Ishikawa (cell line): ENCODE results near the gene CALR.

Source experiments
- CEBPB ChIP-seq: IDR thresholded peaks from 2 replicates; pipeline ENCODE4 v1.6.1; 2012
- CREB1 ChIP-seq: IDR thresholded peaks from 2 replicates; pipeline ENCODE4 v1.6.1; 2012; ENCODE audit warnings: low read depth
- EGR1 ChIP-seq: IDR thresholded peaks from 2 replicates; pipeline ENCODE4 v1.6.1; 2012
- EP300 ChIP-seq: IDR thresholded peaks from 2 replicates; pipeline ENCODE4 v1.6.1; 2012; ENCODE audit warnings: borderline replicate concordance
- FOXM1 ChIP-seq: IDR thresholded peaks from 2 replicates; pipeline ENCODE4 v1.6.1; 2012; ENCODE audit warnings: low read depth, borderline replicate concordance
- MAX ChIP-seq: IDR thresholded peaks from 2 replicates; pipeline ENCODE4 v1.6.1; 2012
- NFIC ChIP-seq: IDR thresholded peaks from 2 replicates; pipeline ENCODE4 v1.6.1; 2012
- RAD21 ChIP-seq: IDR thresholded peaks from 2 replicates; pipeline ENCODE4 v1.6.1; 2012; ENCODE audit warnings: low read depth
- REST ChIP-seq: IDR thresholded peaks from 2 replicates; pipeline ENCODE4 v1.6.1; 2012; ENCODE audit warnings: low read depth, mild to moderate bottlenecking
- TAF1 ChIP-seq: IDR thresholded peaks from 2 replicates; pipeline ENCODE4 v1.6.1; 2012; ENCODE audit warnings: low read depth, mild to moderate bottlenecking
- TCF12 ChIP-seq: IDR thresholded peaks from 2 replicates; pipeline ENCODE4 v1.6.1; 2012; ENCODE audit warnings: low read depth
- TEAD4 ChIP-seq: IDR thresholded peaks from 2 replicates; pipeline ENCODE4 v1.6.1; 2012
- YY1 ChIP-seq: IDR thresholded peaks from 2 replicates; pipeline ENCODE4 v1.6.1; 2012; ENCODE audit warnings: low read depth
- ZBTB7A ChIP-seq: IDR thresholded peaks from 2 replicates; pipeline ENCODE4 v1.6.1; 2012; ENCODE audit warnings: low read depth
- TF ChIP-seq, protein P1 (sequence below): IDR thresholded peaks from 2 replicates; pipeline ENCODE4 v1.6.1; 2012

The CALR gene

DNA sequence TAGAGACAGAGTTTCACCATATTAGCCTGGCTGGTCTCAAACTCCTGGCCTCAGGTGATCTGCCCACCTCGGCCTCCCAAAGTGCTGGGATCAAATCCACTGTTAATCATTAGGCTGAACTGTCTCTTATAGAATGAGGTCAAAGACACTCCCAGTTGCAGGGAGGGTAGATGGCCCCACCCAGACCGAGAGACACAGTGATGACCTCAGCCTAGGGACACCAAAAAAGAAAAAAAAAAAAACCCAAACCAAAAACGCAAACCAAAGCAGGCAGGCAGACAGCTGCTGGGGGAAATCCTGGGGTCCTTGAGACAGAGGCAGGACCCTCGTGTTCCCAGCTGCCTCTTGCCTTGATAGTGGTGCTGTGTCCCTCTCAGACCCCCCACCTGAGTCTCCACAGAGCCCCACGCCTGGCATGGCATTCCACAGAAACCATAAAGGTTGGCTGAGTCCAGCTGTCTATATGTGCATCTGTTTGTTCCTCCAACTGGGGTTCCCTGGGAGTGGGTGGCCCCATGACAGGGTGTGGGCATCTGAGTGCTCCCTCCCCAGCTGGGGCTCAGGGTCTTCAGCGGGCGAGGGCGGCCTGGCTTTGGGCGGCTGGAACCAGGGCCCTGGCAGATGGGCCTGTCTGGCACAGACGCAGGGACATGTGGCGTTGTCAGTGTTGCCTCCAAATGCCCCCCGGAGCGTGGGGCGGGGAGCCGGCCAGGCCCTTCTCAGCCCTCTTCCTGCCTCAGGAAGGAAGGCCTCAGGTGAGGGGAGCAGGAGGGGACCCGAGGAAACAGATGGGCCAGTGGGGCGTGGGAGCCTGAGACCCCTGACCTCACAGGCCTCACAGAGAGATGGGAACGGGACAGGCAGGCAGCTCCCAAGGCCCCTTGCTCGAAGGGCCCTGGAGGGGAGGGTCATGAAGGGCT, 36.2 kb downstream of the CALR start:
- TF ChIP-seq EGR1 (no peak), RAD21 (no peak), NFIC (no peak), TCF12 (no peak)
- TF ChIP-seq, protein P1, sequence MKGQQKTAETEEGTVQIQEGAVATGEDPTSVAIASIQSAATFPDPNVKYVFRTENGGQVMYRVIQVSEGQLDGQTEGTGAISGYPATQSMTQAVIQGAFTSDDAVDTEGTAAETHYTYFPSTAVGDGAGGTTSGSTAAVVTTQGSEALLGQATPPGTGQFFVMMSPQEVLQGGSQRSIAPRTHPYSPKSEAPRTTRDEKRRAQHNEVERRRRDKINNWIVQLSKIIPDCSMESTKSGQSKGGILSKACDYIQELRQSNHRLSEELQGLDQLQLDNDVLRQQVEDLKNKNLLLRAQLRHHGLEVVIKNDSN: no peak

- no peak for TF ChIP-seq MAX
- no peak for TF ChIP-seq FOXM1
- TF ChIP-seq ZBTB7A: no peak
- no peak for TF ChIP-seq CREB1
These were observed 36.9 kb downstream of the CALR start for GRCh38 chr19:12975221-12975741.

- TF ChIP-seq, protein P1: no peak
- TF ChIP-seq TCF12 (no peak), CREB1 (no peak), TAF1 (no peak), REST (no peak), EP300 (no peak), RAD21 (no peak), TEAD4 (no peak), EGR1 (no peak), ZBTB7A (no peak)
These were observed 41.6 kb downstream of the CALR start for GRCh38 chr19:12979974-12980373.

DNA sequence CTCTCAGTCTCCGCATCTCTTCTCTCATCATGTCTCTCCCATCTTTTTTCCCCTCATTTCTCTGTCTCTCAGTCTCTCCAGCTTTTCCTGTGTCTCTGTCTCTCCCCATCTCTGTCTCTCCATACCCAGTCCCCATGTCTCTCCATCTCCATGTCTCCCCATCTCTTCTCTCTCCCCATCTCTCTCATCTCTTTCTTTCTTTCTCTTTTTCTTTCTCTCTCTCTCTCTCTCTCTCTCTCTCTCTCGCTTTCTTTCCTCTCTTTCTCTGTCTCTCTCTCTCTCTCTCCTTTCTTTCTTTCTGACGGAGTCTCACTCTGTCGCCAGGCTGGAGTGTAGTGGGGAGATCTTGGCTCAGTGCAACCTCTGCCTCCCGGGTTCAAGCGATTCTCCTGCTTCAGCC, 44.2 kb downstream of the CALR start:
- TF ChIP-seq EP300 (no peak), FOXM1 (no peak), CREB1 (no peak), CEBPB (no peak), TCF12 (no peak), MAX (no peak)

- TF ChIP-seq CREB1 (no peak), YY1 (no peak), CEBPB (no peak), EP300 (no peak), TCF12 (no peak), FOXM1 (no peak), ZBTB7A (no peak), MAX (no peak), EGR1 (no peak), REST (no peak), TEAD4 (no peak), TAF1 (no peak), RAD21 (no peak), NFIC (no peak)
- TF ChIP-seq, protein P1: no peak
These were observed 44.7 kb downstream of the CALR start for GRCh38 chr19:12983091-12983490.

GRCh38 chr19:12983542-12984142, 45.2 kb downstream of the CALR start:
- TF ChIP-seq FOXM1: no peak
- TF ChIP-seq EGR1: no peak
- TF ChIP-seq TEAD4: peak; percentile 50
- TF ChIP-seq CEBPB: no peak
- TF ChIP-seq EP300: no peak
- TF ChIP-seq ZBTB7A: no peak
- TF ChIP-seq, protein P1: peak; percentile 24; the same call in 1 of the 2 replicates
- TF ChIP-seq TCF12: peak; percentile 38; the same call in 1 of the 2 replicates
- TF ChIP-seq RAD21: peak; percentile 85
- TF ChIP-seq YY1: no peak
- TF ChIP-seq MAX: peak; percentile 31; the same call in 1 of the 2 replicates
- TF ChIP-seq TAF1: no peak
- TF ChIP-seq NFIC: peak; percentile 62; the same call in 1 of the 2 replicates
- TF ChIP-seq REST: no peak
